Measurements from ENCODE around the gene MVD. TPM values are rescaled to one million over a fixed set of nuclear protein-coding genes. Genes with fewer than 3 reads are reported as not detected.

Gene MVD
- total RNA-seq, 1 experiment from 2014 or later = 141 TPM

DNA sequence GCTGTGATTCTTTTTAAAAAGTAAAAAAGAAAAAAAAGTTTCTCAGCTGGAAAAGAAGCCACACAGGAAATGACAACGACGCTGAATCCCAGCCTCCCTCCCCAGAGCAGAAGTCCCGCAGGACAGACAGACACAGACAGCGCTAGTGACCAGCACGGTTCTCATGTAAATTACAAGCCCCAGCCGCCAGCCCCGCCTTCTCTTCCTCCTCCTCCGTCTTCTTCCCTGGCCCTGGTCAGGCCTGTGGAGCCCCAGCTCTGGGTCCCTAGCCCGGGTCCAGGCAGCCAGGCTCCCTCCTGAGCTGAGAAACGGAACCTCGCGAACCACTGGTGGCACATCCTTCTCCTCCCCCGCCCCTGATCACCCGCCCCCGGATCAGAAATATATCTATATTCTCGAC lies 31.5 kb downstream of the MVD start:
- Histone ChIP-seq H3K4me3 (ENCODE audit: low read depth, low read length) (no peak overlapping the region), H3K9me3 (no peaks in the 10 kb centered on the region), H3K27me3 (replicated peaks; ENCODE audit: control insufficient read depth, insufficient read depth, low read length) (no peaks in the 10 kb centered on the region), H3K4me1 (no peaks in the 10 kb centered on the region), H3K36me3 (ENCODE audit: control insufficient read depth, insufficient read depth, low read length) (peaks cover 6% of the 10 kb centered on the region)
- Mint-ChIP-seq H3K4me3 (ENCODE audit: unreplicated experiment) (no peak overlapping the region), H3K9me3 (ENCODE audit: unreplicated experiment) (no peaks in the 10 kb centered on the region), H3K4me1 (ENCODE audit: low read depth, unreplicated experiment) (no peaks in the 10 kb centered on the region), H3K27ac (ENCODE audit: unreplicated experiment) (no peak overlapping the region), H3K36me3 (ENCODE audit: insufficient read depth, unreplicated experiment) (peaks cover 96% of the 10 kb centered on the region), H3K27me3 (ENCODE audit: insufficient read depth, unreplicated experiment) (no peaks in the 10 kb centered on the region)
- DNase-seq = no peak
- BruUV-seq (replicated peaks) = TSS peak; percentile 85
- ChIA-PET POLR2A (no interaction called here), CTCF (interaction anchor here (0.5 to 0.7 kb wide), 2 partner anchors 9 to 193 kb away, joined by 3 to 6 read pairs; no protein-coding TSS in a partner anchor)
- intact Hi-C loops (cut with micrococcal nuclease; ENCODE audit: unreplicated experiment) = no loop called here
- TF ChIP-seq, protein P1, sequence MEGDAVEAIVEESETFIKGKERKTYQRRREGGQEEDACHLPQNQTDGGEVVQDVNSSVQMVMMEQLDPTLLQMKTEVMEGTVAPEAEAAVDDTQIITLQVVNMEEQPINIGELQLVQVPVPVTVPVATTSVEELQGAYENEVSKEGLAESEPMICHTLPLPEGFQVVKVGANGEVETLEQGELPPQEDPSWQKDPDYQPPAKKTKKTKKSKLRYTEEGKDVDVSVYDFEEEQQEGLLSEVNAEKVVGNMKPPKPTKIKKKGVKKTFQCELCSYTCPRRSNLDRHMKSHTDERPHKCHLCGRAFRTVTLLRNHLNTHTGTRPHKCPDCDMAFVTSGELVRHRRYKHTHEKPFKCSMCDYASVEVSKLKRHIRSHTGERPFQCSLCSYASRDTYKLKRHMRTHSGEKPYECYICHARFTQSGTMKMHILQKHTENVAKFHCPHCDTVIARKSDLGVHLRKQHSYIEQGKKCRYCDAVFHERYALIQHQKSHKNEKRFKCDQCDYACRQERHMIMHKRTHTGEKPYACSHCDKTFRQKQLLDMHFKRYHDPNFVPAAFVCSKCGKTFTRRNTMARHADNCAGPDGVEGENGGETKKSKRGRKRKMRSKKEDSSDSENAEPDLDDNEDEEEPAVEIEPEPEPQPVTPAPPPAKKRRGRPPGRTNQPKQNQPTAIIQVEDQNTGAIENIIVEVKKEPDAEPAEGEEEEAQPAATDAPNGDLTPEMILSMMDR (IDR thresholded peaks at IDR 0.05; ENCODE audit: insufficient read depth in 1 of 2, low read depth in 1 of 2, low read length in 1 of 2, severe bottlenecking in 1 of 2, unreplicated experiment in 1 of 2) = no peak

DNA sequence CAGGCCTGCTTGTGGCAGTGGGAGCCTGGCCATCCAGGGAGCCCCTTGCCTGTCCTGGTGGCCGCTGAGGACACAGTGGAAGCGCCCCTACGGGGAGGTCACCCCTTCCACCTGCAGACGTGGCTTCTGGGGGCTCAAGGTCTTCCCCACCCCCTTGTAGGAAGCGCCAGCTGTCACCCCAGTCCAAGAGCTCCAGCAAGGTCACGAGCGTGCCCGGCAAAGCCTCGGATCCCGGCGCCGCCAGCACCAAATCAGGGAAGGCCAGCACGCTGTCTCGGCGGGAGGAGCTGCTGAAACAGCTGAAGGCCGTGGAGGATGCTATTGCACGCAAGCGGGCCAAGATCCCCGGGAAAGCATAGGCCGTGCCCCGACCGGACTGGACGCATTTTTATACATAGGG lies 31.9 kb downstream of the MVD start:
- intact Hi-C loops (cut with micrococcal nuclease; ENCODE audit: unreplicated experiment) = no loop called here
- H3K27me3 ChIP-seq (replicated peaks; ENCODE audit: control insufficient read depth, insufficient read depth, low read length) = no peaks in the 10 kb centered on the region
- ChIA-PET POLR2A (no interaction called here), CTCF (interaction anchor here (0.7 kb wide), 1 partner anchor 192 kb away, joined by 6 read pairs; no protein-coding TSS in a partner anchor)
- H3K4me3 Mint-ChIP-seq (ENCODE audit: unreplicated experiment) = no peak overlapping the region
- H3K4me3 ChIP-seq (ENCODE audit: low read depth, low read length) = no peak overlapping the region
- no TSS peak for BruUV-seq (replicated peaks)
- no peaks in the 10 kb centered on the region for H3K27me3 Mint-ChIP-seq (ENCODE audit: insufficient read depth, unreplicated experiment)
- TF ChIP-seq, protein P1 (IDR thresholded peaks at IDR 0.05; ENCODE audit: insufficient read depth in 1 of 2, low read depth in 1 of 2, low read length in 1 of 2, severe bottlenecking in 1 of 2, unreplicated experiment in 1 of 2) = no peak
- H3K9me3 ChIP-seq = no peaks in the 10 kb centered on the region
- no peak overlapping the region for H3K27ac Mint-ChIP-seq (ENCODE audit: unreplicated experiment)
- no peaks in the 10 kb centered on the region for H3K4me1 Mint-ChIP-seq (ENCODE audit: low read depth, unreplicated experiment)
- H3K9me3 Mint-ChIP-seq (ENCODE audit: unreplicated experiment) = no peaks in the 10 kb centered on the region
- H3K36me3 ChIP-seq (ENCODE audit: control insufficient read depth, insufficient read depth, low read length) = peaks cover 6% of the 10 kb centered on the region
- H3K36me3 Mint-ChIP-seq (ENCODE audit: insufficient read depth, unreplicated experiment) = peaks cover 98% of the 10 kb centered on the region
- DNase-seq = no peak
- H3K4me1 ChIP-seq = no peaks in the 10 kb centered on the region

DNA sequence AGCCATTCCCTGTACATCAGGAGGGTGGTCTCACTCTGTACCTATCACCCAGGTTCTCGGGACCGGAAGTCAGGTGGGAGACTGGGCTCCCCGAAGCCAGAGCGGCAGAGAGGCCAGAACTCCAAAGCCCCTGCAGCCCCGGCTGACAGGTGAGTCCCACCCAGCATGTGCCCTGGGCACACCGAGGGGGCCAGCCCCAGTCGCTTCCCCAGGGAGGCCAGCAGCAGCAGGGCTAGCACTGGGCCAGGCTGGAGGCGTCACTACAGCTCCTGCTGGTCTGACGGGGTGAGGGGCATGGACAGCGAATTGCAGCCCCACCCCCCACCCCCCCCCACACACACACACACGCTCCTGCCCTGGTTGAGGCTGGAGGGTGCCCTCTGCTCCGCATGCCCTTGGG lies 32.5 kb downstream of the MVD start:
- H3K27me3 Mint-ChIP-seq (ENCODE audit: insufficient read depth, unreplicated experiment) = no peaks in the 10 kb centered on the region
- no peak for DNase-seq
- H3K4me3 Mint-ChIP-seq (ENCODE audit: unreplicated experiment) = no peak overlapping the region
- Histone ChIP-seq H3K27me3 (replicated peaks; ENCODE audit: control insufficient read depth, insufficient read depth, low read length) (no peaks in the 10 kb centered on the region), H3K9me3 (no peaks in the 10 kb centered on the region), H3K4me1 (no peaks in the 10 kb centered on the region), H3K36me3 (ENCODE audit: control insufficient read depth, insufficient read depth, low read length) (peaks cover 6% of the 10 kb centered on the region), H3K4me3 (ENCODE audit: low read depth, low read length) (no peak overlapping the region)
- CTCF ChIA-PET = interaction anchor here (0.6 kb wide), 1 partner anchor 92 kb away, joined by 7 read pairs; no protein-coding TSS in a partner anchor
- no peaks in the 10 kb centered on the region for H3K9me3 Mint-ChIP-seq (ENCODE audit: unreplicated experiment)
- H3K4me1 Mint-ChIP-seq (ENCODE audit: low read depth, unreplicated experiment) = no peaks in the 10 kb centered on the region
- intact Hi-C loops (cut with micrococcal nuclease; ENCODE audit: unreplicated experiment) = no loop called here
- no TSS peak for BruUV-seq (replicated peaks)
- TF ChIP-seq, protein P1 (IDR thresholded peaks at IDR 0.05; ENCODE audit: insufficient read depth in 1 of 2, low read depth in 1 of 2, low read length in 1 of 2, severe bottlenecking in 1 of 2, unreplicated experiment in 1 of 2) = no peak
- POLR2A ChIA-PET = no interaction called here
- no peak overlapping the region for H3K27ac Mint-ChIP-seq (ENCODE audit: unreplicated experiment)
- H3K36me3 Mint-ChIP-seq (ENCODE audit: insufficient read depth, unreplicated experiment) = peaks cover 96% of the 10 kb centered on the region

Data from Caco-2 (cell line).